ENCODE results near the gene ADCY3. TPM values are rescaled to one million over a fixed set of nuclear protein-coding genes. Genes with fewer than 3 reads are reported as not detected.

Gene ADCY3
- total RNA-seq, 1 donor from 2014 or later: 43.0 TPM

DNA sequence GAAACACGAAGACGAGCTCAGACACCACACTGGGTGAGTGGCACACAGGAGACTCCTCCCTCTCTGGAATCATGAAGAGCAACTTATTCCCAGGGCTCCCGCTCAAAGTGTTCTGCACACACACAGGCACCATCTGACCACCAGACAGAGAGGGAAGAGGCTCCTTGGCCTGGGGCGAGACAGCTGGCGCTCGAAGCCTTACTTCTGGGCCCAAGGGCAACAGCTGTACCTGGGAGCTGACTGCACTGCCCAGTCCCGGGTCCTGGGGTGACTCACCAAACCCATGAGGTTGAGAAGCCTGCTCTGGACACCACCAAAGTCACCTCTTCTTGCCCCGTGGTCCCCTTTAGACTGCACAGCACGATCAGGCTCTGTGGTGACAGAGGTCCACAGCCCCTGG is 42.4 kb downstream of the ADCY3 start:
- intact Hi-C loops (cut with micrococcal nuclease): no loop called here

DNA sequence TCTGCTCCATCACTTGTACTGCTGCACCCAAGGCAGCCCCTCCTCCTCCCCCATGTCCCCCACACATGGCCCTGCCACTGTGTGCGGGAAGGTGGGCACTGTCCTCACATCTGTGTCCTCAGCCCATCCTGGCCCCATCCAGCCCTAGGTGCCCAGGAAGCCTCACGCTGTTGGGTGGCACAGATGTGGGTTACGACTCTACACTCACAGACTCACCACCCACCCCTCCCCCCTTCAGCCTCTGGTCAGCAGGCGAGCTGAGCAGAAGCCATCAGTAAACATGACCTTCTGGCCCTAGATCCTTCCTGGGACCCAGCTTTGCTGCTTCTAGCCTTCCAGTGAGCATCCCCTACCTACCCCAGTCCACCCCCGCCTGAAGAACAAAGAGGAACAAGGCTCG is 43.0 kb downstream of the ADCY3 start:
- intact Hi-C loops (cut with micrococcal nuclease): no loop called here

DNA sequence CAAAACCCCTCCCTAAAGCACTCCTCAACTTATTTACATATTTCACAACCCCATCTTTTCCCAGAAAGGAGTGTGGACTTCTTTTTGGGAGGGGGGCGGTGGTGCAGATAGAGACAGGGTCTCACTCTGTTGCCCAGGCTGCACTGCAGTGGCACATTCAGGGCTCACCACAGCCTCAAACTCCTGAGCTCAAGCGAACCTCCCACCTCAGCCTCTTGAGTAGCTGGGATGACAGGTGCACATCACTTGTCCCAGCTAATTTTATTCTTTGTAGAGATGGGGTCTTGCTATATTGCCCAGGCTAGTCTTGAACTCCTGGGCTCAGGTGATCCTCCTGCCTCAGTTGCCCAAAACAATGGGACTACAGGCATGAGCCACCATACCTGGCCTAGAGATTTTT is 44.1 kb downstream of the ADCY3 start:
- intact Hi-C loops (cut with micrococcal nuclease): no loop called here

DNA sequence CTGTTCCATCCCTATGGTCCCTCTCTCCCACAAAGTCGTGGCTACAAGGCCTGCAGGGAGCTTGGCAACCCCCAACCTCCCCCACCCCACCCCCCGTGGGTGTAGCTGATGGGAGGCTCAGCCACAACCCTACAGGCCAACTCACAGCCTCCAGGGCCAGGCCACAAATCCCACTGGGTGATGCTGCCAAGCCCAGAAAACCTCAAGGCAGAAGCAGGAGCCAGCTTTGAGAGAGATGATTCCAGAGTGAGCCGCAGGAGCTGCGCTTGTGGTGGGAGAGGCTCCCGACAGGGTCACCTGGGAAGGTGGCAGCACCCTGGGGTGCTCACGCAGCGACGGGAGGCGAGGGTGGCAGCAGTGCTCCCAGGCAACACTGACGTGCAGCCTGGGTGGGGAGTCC is 44.8 kb downstream of the ADCY3 start:
- intact Hi-C loops (cut with micrococcal nuclease): no loop called here

DNA sequence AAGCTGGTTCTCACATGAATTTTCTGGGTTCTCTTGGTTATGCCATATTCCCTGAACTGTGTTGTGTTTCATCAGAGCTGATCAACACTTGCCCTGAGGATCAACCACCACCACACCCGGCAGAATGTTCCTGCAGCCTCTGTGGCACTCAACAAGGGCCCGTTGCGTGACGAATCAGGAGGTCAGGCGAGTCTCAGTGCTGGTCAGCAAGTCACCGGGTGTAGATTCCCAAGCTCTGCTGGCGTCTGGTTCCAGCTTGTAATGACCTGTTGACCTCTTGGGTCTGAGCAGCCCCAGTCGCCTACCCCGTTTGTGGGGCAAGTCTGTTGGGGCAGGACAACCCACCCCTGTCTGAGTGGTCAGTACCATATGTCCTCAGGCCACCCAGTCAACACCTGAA is 46.0 kb downstream of the ADCY3 start:
- intact Hi-C loops (cut with micrococcal nuclease): no loop called here

DNA sequence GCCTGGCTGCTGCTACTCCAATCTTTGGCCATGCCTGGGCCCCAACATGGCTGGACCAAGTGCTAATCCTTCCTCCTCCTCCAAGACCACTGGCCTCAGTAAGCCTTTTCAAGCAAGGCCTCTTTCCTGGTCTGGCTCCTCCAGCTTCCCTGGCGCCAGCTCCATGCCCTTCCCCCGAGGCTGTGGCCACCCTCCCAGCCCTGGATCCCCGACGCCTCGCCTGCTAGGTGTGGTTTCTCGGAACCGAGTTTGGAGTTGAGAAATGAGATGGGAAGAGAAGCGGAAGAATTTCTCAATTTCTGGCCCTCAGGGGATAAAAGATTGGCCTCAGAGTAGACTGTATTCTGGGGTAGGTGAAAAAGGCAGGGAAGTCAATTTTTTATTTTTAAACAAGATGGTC is 46.4 kb downstream of the ADCY3 start:
- intact Hi-C loops (cut with micrococcal nuclease): no loop called here

DNA sequence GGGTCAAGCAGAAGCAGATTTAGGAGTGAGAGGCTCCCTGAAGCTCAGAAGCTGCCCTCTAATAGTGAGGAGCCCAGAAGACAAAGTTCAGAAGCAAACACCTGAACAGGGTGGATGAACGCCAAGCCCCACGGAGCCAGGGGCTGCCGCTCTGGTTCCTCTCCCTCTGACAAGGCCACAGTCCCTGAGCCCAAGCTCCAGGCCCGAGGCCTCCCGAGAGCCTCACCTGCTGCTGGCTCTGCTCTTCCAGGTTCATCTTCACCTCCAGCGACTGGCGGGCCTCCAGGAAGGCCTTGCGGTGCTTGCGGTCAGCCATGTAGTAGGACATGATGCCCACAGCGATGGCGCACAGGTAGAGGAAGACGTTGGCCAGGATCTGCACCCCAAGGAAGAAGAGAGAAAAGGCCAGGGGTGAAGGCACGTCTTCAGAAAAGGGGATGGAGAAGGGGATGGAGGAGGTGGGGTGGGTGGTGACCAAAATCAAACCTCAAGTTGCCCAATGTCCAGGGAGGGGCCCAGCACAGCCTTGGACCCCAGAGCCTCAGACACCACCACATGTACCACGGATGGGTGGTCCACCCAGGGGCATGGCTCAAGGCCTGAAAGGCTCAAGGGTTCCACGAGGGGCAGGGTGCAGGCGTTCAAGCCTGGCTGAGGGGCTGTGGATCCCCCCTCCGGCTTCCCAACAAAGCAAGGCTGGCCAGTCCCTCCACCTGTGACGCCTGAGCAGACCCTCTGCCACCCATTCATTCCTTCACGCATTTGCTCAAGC is 47.5 kb downstream of the ADCY3 start:
- intact Hi-C loops (cut with micrococcal nuclease): no loop called here

DNA sequence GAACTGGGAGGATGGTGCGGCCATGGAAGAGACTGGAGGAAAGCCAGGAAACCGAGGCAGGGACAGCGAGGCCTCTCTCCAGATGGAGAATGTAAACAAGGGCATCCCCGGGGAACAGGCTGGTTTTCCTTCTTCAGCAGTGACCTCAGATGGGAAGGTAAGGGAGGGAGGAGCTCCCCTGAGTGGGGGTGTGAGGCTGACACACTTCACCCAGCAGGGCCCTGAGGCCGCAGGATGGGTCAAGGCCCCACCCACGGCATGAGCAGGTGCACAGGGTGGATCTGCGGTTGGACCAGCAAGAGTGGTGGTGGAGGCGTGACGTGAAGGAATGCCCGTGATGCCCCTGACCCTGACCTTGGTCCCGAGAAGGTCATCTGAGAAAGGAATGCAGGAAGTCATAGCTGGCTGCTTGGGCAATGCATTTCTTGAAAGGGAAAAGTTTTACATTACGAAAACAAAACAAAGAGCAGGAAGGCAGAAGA is 48.1 kb downstream of the ADCY3 start:
- intact Hi-C loops (cut with micrococcal nuclease): no loop called here

DNA sequence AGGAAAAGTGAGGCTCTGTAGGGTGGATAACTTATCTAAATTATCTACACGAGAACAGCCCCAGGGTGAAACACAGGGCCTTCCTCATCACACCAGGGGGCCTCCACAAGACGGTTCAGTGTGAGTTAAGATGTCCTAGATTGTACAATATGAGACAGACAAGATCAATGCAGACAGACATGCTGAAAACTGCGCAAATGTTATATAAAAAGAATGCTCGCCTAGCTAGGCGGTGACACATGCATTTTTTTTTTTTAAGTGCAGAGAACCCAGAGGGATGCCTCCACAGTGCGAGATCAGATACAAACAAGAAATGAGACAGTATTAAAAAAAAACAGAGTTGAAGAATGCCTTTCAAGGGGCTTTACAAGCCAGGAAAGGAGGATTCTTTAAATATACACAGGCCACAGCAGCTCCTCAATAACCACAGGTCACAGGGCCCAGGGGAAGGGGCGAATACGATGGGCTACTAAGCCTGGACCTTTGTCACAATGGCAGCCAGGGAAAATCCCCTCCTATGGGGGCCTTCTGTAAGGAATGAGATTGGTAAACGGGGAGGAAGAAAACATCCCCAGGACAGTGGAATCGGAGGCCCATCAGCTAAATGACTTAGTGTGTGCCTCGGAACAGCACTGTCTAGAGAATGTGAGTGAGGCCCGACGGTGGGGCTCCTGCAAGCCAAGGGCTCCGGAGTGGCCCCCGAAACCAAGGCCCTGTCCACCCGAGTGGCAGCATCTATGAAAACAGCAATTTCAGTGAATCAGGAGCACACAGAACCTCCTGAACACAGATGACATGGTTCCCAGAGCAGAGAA is 48.9 kb downstream of the ADCY3 start:
- intact Hi-C loops (cut with micrococcal nuclease): no loop called here

DNA sequence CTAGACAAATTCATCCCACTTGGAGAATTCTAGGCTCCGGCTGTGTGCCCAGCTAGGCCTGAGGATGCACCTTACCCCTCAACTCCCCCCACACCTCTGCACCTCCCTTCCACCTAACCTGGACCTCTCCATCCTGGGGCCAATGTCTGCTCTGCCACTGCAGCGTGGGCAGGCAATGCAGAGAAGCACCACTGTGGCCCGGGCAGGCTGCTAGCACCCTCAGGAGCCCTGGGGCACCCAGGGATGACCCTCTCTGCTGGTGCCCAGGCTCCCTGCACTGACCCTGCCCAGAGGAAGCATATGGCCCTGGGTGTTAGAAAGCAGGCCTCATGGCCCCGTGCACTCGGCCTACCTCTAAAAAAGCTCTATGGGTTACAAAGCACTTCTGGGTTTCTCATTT is 49.6 kb downstream of the ADCY3 start:
- intact Hi-C loops (cut with micrococcal nuclease): no loop called here

DNA sequence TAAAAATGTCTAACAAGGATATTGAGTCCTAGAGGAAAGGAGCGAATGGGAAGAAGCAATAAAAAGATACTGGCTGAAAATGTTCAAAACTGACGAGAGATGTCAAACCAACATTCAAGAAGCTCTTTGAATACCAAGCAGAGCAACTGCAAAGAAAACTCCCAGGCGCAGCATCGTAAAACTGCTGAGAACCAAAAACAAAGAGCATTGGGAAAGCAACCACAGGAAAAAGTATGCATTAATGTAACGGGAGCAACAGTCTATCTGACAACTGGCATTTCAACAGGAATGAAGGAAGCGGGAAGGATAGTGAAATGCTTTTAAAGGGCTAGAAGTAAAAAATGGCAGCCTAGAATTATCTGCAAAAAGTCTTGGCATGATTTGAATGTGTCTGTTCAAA is 53.1 kb downstream of the ADCY3 start:
- intact Hi-C loops (cut with micrococcal nuclease): no loop called here

DNA sequence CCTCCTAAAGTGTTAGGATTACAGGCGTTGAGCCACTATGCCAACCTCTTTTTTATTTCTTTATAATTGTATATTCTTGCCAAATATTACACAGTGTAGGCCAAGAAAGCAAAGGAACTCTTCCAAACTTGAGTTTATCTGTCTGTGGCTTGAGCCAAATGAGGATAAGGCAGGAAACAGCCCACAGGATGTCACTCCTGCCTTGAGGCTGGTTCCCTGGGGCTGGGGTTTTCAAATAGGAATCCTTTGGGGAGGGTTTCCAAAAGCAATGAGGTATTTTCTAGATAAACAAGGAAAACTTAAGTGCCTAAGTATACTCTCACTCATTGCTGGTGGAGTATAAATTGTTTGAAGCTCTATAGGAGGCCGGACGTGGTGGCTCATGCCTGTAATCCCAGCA is 56.4 kb downstream of the ADCY3 start:
- intact Hi-C loops (cut with micrococcal nuclease): no loop called here

DNA sequence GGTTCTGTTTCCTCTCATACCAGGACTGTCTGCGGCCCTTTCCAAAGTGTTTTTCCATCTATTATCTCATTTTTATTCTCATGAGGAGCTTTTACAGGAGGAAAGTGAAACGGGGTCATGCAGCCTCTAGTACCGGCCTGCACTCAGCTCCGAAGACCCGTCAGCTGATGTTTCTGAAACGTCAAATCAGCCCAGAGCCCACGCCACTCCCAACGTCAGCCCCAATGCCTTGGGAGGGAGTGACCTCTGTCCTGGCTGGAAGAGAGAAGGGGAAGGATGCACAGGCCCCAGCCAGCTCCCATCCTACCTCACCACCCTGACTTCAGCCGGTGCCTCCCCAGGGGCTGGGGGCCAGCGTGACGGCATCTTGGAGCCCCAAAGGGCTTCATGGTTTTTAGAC is 58.5 kb downstream of the ADCY3 start:
- intact Hi-C loops (cut with micrococcal nuclease): no loop called here

DNA sequence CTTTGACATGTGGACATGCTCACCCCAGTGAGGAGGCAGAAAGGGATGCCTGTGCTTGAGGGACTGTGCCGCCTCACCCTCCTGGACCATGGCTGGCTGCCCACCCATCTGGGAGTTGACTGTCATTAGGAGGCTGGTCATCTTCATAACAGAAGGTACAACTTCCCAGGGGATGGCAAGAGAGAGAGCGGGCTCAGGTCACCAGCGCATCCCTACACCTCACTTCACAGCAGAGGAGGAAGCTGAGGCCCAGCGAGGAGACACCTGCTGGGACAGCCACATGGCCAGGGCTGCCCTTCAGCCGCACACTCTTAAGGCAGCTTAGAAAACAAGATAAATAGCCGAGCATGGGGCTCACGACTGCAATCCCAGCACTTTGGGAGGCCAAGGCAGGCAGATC is 59.4 kb downstream of the ADCY3 start:
- intact Hi-C loops (cut with micrococcal nuclease): no loop called here

DNA sequence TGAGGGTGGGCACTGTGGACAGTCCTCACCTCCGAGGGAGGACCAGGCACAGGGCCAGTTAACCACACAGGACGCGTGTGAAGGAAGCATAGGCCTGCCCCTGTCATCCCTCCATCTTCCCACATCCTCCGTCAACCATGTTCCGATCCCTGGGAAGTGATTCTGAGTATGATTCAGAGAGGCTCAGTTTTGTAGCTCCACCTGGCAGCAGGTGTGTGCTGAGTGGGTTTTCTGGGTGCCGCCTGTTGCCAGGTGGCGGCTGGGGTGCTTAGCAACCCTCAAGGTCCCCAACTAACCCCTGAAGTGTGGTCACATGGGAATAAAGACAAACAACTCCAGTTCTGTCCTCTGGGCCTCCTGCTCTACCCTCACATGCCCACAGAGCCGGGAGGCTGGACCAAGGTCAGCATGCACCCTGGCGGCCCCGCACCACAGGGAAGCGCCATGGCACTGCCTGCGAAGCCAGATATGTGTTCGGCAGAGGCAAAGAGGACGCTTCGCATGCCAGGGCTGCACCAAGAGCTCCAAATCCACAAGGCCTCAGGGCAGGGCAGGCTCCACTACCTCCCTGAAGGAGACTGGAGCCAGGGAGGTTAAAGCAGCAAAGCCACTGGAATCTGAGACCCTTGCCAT is 60.0 kb downstream of the ADCY3 start:
- intact Hi-C loops (cut with micrococcal nuclease): no loop called here

DNA sequence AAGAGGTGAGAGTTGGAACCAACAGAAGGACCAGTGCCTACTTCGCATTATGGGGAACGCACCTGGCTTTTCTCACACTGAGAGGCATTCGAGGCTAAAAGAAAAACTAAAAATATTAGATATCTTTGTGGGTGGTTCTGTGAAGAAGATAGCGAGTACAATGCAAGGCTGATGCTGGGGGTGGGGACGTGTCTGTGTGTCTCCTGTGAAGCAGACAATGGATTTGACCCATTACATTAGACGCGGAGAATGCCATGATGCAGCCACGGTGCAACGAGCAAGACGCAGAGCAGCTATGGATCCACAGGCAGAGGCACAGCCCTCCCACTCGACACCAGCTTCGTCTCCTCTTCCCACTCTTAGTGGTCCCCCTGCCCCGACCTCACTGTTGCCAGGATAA is 61.0 kb downstream of the ADCY3 start:
- intact Hi-C loops (cut with micrococcal nuclease): no loop called here

DNA sequence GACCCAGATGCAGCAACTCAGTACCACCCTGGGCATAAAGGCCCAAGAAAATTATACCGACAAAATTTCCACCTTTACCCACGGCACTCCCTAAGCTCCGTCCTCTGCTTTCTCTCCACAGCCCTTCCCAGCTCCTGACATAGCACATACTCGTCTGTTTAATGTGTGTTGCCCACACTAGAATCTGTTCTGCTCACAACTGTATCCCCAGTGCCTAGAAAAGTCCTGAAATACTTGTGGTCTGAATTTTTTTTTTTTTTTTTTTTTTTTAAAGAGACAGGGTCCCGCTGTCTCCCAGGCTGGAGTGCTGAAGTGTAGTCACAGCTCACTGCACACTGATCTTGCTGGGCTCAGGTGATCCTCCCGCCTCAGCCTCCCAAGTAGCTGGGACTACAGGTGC is 62.3 kb downstream of the ADCY3 start:
- intact Hi-C loops (cut with micrococcal nuclease): no loop called here

DNA sequence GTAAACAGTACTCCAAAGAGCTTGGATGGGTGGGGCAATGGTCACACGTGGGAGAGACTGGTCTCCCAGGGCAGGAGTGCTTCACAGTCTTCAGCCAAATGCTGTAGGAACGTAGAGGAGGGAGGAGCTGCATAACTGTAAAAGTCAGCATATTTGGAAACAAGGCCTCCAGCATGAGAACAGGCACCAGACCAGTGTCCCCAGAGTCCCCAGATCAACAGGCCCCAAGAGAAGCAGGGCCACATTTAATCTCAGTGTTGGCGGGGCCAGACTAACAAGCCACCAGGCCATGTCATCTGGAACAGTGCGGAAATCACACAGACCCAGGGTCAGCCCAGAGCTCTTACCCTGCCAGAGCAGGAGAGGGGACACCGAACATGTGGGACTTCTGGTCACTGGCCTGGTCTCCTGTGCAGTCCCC is 63.2 kb downstream of the ADCY3 start:
- intact Hi-C loops (cut with micrococcal nuclease): no loop called here

DNA sequence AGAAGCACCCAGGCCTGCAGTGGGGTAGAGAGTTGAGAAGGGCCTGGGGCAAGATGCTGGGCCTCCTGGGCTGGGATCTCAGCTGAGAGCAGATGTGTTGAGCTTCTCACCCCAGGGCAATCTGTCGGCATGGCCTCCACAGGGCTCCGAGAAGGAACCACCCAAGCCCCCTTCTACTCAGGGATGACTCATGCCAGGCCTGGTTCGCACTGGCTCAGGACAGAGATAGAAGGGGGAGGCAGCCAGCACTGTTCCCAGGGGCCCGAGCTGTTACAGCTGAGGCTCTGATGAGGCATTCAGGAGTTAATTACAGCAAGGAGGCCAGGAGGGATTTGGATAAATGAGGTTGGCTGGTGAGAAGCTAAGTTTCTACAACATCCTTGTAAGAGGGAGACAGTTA is 64.3 kb downstream of the ADCY3 start:
- intact Hi-C loops (cut with micrococcal nuclease): no loop called here

DNA sequence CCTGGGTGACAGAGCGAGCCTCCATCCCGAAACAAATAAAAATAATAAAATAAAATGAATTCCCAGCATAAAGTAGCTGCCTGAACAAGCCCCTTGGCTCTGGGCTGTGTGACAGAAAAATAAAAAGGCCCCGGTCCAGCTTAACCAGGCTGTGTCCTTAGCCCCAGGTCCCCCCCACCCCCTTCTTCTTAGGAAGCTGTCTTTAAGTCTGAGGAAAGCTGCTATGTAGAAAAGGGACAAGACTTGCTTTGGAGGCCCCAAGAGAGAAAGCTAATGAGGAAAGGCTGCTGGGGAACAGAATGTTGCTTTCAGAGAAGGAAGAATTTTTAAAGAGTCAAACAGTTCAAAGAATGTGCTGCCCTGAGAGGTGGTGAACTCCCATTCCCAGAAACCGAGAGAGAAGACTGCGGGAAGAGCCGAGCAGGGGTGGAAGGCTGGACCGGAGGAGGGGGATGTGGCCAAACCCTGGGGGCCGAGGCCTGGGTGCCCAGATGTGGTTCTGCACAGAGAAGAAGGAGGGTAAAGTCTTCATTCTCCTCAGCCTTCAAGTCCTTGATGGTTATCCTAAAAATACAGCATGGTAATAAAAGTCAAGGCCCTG is 64.9 kb downstream of the ADCY3 start:
- intact Hi-C loops (cut with micrococcal nuclease): no loop called here

DNA sequence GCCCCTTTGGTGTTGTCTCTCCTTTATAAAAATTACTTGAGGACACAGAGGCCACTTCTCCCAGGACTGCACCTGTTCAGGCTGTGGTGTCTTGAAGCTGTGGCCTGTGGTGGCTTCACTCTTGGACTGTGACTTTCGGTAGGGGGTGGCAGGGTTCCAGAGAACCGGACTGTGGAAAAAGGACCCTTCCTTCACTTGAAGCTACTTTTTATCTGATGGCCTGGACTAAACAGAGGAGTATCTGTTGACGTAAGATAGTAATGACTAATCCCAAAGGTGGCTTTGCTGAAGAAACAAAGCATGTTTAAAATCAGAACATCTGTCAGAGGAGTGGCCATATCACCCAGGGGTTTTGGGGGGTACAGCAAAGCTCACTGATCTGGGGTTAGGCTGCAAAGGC is 66.0 kb downstream of the ADCY3 start:
- intact Hi-C loops (cut with micrococcal nuclease): no loop called here

DNA sequence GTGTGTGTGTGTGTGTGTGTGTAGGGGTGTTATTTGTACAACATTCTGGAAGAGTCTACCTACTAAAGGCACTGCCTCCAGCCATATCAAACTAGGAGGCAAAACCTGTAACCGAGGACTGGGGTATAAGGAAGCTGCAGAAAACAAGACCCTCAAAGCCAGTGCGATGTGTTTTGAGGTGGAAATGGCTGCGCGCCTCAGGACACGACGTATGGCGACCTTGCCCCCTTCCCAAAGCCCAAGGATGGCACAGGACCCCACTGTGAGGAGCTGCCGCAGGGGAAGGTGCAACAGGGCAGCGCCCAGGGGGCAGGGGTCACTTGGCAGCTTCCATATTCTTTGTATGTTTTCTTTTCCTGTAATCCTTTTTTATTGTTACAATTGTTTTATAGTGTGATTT is 67.0 kb downstream of the ADCY3 start:
- intact Hi-C loops (cut with micrococcal nuclease): no loop called here

Measured in T-helper 1 cell treated with Interleukin-12 subunit alpha and Interleukin-12 subunit beta and Interleukin-4 antibody, amounts not matched to agents 30 ng/mL and 1 ng/mL, for 36 hours (primary cell).